ENCODE measurements around the gene DTHD1.

DNA sequence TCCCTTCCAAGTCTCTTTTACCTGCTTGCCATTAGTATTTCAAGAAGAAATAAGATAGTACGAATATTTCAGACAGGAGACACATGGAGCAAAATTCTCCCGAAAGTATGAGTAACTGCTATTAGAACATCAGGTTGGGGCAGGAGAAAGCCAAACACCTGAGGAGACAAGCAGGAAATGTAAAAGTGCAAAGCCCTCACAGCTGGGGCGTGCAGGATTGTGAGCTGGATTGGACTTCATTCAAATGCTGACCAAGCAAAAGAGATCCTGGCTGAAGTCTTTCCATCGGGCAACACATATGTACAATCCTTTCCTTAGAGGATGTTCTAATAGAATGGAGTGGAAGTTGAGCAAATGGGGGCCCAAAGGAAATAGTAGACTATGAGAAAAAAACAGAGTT lies 76.8 kb downstream of the DTHD1 start:
- no peak for TF ChIP-seq RAD21 (IDR thresholded peaks at IDR 0.05)
- TF ChIP-seq, protein P1, sequence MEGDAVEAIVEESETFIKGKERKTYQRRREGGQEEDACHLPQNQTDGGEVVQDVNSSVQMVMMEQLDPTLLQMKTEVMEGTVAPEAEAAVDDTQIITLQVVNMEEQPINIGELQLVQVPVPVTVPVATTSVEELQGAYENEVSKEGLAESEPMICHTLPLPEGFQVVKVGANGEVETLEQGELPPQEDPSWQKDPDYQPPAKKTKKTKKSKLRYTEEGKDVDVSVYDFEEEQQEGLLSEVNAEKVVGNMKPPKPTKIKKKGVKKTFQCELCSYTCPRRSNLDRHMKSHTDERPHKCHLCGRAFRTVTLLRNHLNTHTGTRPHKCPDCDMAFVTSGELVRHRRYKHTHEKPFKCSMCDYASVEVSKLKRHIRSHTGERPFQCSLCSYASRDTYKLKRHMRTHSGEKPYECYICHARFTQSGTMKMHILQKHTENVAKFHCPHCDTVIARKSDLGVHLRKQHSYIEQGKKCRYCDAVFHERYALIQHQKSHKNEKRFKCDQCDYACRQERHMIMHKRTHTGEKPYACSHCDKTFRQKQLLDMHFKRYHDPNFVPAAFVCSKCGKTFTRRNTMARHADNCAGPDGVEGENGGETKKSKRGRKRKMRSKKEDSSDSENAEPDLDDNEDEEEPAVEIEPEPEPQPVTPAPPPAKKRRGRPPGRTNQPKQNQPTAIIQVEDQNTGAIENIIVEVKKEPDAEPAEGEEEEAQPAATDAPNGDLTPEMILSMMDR (IDR thresholded peaks at IDR 0.05; ENCODE audit: low read depth, low read length, missing input control) = no peak
- TF ChIP-seq NR2F2 (IDR thresholded peaks at IDR 0.05) = no peak
- no peak for TF ChIP-seq HNF4A (conservative IDR thresholded peaks at IDR 0.05)
- TF ChIP-seq YY1 (IDR thresholded peaks at IDR 0.05) = no peak
- TF ChIP-seq TAF1 (conservative IDR thresholded peaks at IDR 0.05) = no peak
- no peak for TF ChIP-seq GABPA (IDR thresholded peaks at IDR 0.05 in 1 of 2, conservative IDR thresholded peaks at IDR 0.05 in 1 of 2)
- TF ChIP-seq, protein P2, sequence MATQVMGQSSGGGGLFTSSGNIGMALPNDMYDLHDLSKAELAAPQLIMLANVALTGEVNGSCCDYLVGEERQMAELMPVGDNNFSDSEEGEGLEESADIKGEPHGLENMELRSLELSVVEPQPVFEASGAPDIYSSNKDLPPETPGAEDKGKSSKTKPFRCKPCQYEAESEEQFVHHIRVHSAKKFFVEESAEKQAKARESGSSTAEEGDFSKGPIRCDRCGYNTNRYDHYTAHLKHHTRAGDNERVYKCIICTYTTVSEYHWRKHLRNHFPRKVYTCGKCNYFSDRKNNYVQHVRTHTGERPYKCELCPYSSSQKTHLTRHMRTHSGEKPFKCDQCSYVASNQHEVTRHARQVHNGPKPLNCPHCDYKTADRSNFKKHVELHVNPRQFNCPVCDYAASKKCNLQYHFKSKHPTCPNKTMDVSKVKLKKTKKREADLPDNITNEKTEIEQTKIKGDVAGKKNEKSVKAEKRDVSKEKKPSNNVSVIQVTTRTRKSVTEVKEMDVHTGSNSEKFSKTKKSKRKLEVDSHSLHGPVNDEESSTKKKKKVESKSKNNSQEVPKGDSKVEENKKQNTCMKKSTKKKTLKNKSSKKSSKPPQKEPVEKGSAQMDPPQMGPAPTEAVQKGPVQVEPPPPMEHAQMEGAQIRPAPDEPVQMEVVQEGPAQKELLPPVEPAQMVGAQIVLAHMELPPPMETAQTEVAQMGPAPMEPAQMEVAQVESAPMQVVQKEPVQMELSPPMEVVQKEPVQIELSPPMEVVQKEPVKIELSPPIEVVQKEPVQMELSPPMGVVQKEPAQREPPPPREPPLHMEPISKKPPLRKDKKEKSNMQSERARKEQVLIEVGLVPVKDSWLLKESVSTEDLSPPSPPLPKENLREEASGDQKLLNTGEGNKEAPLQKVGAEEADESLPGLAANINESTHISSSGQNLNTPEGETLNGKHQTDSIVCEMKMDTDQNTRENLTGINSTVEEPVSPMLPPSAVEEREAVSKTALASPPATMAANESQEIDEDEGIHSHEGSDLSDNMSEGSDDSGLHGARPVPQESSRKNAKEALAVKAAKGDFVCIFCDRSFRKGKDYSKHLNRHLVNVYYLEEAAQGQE (IDR thresholded peaks at IDR 0.05) = no peak
- TF ChIP-seq SP1 (IDR thresholded peaks at IDR 0.05) = no peak
- no peak for TF ChIP-seq MAX (IDR thresholded peaks at IDR 0.05)
- no peak for TF ChIP-seq ATF3 (IDR thresholded peaks at IDR 0.05)

Data from liver (tissue), 3 donors.